Neural progenitor cell (in vitro differentiated cells): ENCODE results near the gene PRR29.

Experiments used
- CTCF ChIP-seq: fragments of 200-600 bp; sonication (generic); IDR thresholded peaks from 2 replicates; pipeline ENCODE4 v1.5.1; 2017; ENCODE audit warnings: antibody characterized with exemption, mild to moderate bottlenecking
- EZH2phosphoT487 ChIP-seq: fragments of 200-600 bp; sonication (generic); IDR thresholded peaks from 2 replicates; pipeline ENCODE4 v1.6.1; 2017; ENCODE audit warnings: antibody characterized with exemption

GRCh38 chr17:63974594-63975192 lies 23.5 kb upstream of the PRR29 start:
- TF ChIP-seq CTCF (no peak), EZH2phosphoT487 (no peak)
